DOHH2 (cell line): ENCODE data around the gene CNKSR1.

Source experiments
- CTCF ChIP-seq: fragments of 200-600 bp; sonication (generic); IDR thresholded peaks from one replicate; pipeline ENCODE4 v1.5.1; 2014; ENCODE audit warnings: antibody characterized with exemption, mild to moderate bottlenecking, low read depth, low read length; ENCODE audit not compliant: poor library complexity, severe bottlenecking
- EZH2phosphoT487 ChIP-seq: fragments of 200-600 bp; sonication (generic); IDR thresholded peaks from 2 replicates; pipeline ENCODE4 v1.6.1; 2017; ENCODE audit warnings: borderline replicate concordance, mild to moderate bottlenecking, antibody characterized with exemption, low read length, moderate library complexity, mixed read lengths

GRCh38 chr1:26164036-26164860, 13.0 kb upstream of the CNKSR1 start:
- TF ChIP-seq CTCF (peak; percentile 59), EZH2phosphoT487 (no peak)
